IPS DF 19.7 (cell line): Measurements from ENCODE around the gene PPIL4.
"Not testable (repeated sequence)": the region's sequence is repeated elsewhere in the genome, so short reads cannot be mapped to it uniquely, and the experiment has no call there.

Source experiments
- DNase-seq: peaks from one replicate; pipeline ENCODE4 v3.0.0-alpha.2; 2013; ENCODE audit warnings: low read depth, low spot score

PPIL4 gene

DNA sequence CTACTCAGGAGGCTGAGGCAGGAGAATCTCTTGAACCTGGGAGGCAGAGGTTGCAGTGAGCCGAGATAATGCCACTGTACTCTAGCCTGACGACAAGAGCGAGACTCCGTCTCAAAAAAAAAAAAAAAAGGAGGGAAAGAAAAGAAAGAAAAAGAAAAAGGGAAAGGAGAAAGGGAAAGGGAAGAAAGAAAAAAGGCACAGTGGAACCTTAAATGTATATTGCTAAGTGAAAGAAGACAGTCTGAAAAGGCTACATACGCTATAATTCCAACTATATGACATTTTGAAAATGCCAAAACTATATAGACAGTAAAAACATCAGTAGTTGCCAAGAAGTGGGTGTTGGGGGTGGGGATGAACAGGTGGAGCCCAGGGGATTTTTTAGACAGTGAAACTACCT, 16.2 kb downstream of the PPIL4 start:
- DNase-seq, result no peak

DNA sequence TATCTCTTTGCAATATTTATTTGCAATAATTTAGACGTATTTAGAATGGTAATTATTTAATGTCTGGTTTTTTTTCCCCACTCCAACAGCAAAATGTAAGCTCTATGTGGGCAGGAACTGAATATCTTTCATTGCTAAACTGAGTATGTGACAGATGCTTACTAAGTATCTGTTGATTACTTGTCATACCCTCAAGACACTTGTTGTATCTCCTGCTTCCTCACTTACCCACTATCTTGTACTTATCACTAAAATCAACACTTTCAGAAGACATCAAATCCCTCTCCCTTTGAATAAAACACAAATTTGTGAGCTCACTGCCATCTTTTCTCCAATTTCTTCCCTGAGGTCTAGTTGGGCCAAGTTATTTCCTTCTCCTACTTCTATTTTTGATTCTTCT, 30.3 kb downstream of the PPIL4 start:
- no peak for DNase-seq

DNA sequence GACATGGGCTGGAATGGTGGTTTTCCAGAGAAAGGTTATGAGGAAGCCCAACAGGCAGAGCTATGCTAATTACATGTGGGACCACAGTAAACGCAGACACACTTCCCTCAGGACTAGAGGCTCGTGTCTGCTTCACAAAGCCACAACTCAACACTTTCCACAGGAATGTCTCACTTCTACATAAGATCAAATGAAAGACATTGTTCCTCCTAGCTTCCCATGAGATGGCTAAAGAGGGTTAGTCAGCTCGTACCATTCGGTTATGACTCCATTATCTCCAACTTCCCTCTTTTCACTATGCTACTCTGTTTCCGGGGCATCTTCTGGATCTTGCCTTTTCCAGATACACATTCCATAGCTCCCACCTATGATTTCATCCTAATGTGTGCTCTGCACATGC, 31.9 kb downstream of the PPIL4 start:
- no peak for DNase-seq

DNA sequence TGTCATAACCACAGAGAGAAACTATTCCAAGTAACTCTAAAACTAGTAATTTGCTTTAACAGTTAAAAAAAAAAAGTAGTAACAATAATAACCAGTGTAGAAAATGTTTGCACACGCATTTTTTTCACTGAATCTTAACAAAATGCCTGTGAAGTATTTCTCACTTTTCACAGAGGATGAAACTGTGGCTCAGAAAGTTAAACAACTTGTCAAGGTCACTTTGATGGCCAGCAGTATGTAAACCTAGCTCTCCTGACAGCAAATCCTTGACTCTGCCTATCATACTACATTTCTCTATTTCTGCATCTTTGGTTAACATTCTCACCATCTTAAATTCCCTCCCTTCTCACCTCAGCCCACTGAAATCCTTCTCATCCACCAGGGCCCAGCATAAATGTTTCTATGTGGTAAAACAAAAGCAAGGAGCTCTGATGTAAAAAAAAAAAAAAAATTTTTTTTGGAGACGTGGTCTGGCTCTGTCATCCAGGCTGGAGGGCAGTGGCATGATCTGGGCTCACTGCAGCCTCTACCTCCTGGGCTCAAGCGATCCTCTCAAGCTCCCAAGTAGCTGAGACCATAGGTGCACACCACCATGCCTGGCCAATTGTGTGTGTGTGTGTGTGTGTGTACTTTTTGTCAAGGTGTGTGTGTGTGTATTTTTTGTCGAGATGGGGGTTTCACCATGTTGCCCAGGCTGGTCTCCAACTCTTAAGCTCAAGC, 34.9 kb downstream of the PPIL4 start:
- DNase-seq, result no peak

DNA sequence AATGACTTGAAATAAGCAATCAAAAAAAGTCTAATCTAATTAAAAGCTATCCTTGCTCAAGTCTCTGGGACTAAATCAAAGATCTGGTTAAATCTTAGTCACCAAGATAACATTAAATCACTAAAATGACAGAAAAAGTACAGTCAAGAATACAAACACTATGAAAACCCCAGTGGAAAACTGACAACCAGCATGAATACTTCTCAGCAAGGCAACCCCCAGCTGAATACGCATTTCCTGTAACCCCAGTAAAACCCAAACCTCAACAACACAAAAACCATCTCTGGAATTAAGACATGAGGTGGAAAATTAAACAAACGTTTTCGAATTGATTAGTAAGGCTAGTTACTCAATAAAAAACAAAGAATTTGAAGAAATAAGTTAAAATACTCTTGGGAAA, 37.4 kb downstream of the PPIL4 start:
- no peak for DNase-seq

DNA sequence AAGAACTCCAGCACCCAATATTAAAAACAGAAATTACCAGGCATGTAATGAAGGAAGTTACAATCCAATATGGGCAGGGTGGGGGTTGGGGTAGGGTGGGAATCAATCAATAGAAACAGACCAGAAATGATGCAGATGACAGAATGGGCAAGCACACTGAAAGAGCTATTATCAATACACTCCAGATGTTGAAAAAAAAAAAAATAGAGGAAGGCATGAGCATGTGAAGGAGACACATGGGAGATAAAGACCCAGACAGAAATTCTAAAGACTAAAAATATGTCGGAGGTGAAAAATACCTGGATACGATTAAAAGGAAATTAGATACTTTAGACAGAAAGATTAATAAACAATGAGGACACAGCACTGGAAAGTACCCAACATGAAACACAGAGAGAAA, 42.0 kb downstream of the PPIL4 start:
- DNase-seq, result no peak

DNA sequence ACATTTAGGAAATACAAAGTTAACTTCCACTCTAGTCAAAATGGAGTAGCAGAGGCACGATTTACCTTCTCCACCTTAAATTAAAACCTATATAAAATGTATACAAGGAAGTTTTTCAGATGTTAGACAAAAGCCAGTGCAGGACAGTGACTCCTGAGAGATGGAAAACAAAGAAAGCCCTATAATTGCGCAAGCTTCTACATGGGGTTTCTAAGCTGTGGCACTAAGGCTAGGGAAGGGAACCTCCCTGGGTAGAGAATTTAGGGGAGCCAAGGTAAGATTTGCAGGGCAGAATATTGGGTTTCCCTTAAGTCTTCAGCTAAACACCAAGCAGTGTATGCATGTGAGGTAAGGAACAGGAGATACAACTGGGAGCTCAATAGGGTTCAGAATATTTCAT, 42.6 kb downstream of the PPIL4 start:
- no peak for DNase-seq

DNA sequence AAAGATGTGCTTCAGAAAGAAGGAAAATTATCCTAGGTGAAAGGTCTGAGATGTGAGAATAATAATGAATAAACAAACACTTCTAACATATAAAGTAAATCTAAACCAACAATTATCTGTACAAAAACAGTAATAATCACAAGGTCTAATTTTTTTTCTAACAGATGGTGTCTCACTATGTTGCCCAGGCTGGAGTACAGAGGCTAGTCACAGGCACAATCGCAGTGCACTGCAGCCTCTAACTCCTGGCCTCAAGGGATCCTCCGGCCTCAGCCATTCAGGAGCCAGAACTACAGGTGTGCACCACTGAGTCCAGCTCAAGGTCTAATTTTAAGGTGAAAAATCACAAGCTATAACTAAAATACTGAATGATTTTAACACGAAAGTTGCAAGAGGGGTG, 44.1 kb downstream of the PPIL4 start:
- no peak for DNase-seq

DNA sequence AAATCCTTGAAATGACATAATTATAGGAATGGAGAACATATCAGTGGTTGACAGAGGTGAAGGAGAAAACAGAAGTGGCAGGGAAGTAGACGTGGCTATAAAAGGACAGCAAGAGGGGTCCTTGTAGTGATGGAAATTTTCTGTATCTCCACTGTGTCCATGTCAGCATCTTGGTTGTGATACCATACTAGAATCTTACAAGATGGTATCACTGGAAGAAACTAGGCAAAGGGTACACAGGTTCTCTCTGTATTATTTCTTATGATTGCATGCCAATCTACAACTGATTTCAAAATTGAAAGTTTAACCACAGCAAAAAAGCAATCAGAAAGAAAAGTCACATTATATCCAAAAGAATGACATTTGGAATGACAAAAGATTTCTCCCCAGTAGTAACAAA, 44.6 kb downstream of the PPIL4 start:
- DNase-seq, result no peak

DNA sequence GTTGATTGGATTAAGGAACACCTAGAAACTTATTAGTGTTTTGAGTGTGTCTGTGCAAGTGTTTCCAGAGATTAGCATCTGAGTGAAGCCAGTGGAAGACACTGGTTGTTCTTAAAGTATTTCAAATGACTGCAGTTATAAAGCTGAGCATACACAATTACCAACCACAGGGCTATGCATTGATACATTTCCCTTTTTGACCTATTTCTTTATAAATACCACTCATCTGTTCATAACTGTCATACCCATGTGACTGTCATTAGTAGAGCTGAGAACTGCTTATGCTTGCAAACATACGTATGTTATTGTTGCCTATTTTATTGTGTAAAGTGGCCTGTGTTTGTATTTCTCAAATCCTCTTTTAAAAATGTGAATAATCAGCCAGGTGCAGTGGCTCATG, 45.7 kb downstream of the PPIL4 start:
- DNase-seq, result no peak

DNA sequence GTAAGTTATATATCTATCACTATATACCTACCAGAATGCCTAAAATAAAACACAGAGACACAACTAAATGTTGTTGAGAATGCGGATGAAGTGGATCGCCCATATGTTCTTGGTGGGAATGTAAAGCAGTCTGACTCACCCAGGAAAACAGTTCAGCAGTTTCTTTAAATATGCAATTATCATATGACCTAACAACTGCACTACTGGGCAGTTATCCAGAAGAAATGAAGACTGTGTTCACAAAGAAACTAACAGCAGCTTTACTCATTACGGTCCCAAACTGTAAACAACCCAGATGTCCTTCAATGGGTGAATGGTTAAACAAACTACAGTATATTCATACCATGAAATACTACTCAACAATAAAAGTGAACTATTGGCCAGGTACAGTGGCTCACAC, 46.8 kb downstream of the PPIL4 start:
- no peak for DNase-seq

DNA sequence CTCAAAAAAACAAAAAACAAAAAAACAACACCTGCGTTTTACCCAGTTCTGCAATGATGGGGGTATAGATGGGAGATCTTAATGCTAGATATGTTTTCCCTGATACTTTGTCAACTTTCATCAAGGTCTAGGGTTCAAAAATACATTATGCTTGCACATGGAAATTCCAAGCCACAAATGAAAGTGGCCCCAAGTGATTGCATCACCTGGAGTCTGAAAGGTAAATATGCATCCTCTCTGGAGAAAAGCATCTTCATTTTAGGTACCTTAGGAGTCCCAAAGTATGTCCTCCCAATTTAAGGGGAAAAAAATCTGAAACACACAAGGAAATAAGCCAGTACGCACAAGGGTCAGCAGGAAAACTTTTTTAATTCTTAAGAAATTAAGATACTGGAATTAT, 48.5 kb downstream of the PPIL4 start:
- no peak for DNase-seq

DNA sequence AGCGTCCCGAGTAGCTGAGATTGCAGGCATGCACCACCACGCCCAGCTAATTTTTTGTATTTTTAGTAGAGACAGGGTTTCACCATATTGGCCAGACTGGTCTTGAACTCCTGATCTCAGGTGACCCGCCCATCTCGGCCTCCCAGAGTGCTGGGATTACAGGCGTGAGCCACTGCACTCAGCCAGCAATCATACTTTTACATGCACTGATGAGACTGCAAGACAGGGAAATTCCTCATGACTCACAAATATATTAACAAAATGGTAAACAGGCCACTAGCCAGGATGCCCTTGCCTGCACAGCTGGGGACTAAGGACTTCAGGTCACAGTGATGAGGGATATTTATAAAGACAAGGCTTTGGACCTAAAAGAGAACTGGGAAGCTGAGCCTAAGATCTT, 49.2 kb downstream of the PPIL4 start:
- not testable (repeated sequence) for DNase-seq

DNA sequence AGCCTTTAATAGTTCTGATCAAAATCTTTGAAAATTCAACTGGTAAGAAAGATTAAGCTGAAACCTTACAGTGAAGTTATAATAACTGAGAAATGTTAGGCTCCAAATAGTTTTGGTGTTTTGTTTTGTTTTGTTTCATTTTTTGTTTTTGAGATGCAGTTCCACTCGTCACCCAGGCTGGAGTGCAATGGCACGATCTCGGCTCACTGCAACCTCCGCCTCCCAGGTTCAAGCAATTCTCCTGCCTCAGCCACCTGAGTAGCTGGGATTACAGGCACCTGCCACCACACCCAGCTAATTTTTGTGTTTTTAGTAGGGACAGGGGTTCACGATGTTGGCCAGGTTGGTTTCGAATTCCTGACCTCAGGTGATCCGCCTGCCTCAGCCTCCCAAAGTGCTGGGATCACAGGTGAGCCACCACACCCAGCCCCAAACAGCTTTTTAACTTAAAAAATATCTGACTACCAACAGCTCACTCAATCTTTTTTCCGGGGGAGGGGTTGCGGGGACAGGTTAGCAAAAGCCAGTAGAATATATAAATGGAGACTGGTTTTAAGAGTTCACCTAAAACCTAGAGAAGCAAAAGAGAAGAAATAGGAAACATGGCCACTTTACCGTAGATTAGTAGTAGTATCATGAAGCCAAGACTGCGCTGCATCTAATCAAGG, 50.4 kb downstream of the PPIL4 start:
- not testable (repeated sequence) for DNase-seq

DNA sequence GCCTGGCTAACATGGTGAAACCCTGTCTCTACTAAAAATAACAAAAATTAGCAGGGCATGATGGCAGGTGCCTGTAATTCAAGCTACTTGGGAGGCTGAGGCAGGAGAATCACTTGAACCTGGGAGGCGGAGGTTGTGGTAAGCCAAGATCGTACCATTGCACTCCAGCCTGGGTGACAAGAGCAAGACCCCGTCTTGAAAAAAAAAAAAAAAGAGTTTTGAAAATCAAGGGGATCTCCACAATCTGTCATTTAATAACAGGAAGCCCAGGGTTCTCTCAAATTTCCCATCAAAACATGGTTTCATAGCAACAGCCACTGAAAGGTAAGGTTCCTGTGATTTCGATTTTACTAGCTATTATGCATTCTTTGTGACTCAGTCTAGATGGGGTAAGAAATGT, 51.0 kb downstream of the PPIL4 start:
- DNase-seq, result not testable (repeated sequence)

DNA sequence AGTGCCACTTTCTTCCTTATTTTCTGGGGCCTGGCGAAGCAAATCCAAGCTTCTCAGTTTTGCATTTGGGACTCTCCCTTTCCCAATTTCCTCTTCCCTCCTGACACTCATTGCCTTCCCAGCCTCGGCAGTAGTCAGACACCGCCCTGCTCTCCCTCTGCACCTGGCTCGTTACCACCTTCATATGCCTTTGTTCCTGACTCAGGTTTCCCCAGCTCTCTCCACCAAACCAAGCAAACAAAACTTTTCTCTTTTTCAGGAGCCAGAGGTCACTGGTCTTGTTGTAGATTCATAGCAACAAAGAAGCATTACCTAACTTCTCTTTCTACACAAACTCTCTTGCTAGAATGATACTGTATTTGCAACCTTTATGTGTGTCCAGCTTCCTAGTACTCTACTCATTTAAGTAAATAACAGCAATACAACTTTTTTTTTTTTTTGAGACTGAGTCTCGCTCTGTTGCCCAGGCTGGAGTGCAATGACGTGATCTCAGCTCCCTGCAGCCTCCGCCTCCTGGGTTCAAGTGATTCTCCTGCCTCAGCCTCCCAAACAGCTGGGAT, 52.0 kb downstream of the PPIL4 start:
- DNase-seq, result no peak

DNA sequence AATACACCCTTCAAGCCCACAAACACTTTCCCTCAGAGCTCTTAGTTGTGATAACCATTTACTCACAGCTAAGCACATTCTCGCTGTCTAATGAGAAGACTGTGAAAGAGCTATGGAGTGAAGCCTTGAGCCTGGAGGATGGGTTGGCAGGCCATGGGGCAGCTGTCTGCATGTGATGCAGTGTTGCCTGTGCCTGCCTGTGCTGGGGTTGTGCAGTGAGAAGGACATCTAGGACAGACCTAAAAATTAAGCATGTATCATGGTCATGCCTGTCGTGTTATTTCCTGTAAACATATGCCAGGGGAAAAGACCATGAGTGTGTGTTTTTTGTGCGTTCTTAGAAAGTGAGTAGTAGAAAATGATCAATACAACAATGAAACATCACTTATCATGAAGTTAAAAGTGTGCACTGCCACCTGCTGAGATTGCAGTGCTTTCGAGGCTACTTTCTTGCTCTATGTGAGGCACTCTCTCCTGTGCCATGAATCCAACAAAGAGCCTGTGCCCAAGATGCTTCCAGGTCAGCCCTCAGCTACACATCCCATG, 53.0 kb downstream of the PPIL4 start:
- DNase-seq, result no peak

DNA sequence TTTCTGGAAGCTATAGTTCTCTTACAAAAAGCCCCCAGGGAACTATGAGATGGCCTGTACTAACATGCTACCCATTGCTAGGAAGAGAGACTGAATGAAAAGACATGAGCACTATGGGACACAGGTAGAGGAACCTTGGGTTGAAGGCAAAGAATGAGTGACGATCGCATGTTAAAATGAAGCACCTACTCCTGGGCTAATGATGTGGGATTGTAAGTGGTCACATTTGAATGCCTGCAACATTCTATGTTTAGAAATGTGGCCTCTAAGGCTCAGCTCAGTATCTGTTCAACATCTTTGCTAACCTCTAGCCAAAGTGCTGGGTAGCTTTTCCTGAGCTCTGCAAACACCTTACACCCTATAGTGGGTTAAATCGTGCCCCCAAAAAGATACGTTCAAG, 55.9 kb downstream of the PPIL4 start:
- no peak for DNase-seq

DNA sequence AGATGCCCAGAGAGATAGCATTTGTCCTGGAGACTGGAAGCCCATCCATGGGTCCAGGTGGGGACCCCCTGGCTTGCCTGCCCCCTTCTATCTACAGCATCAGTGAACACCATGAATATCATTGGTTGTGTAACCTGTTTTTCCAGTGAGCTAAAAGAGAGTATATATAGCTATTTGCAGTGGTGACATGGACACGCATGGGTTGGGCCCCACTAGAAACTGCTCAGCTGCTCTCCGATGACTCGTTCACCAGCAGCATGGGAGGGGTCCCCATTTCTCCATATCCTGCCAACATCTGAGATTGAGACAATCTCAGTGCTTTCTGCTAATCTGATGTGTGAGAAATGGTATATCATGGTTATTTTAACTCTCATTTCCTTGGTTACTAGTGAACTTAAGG, 57.0 kb downstream of the PPIL4 start:
- DNase-seq, result no peak

DNA sequence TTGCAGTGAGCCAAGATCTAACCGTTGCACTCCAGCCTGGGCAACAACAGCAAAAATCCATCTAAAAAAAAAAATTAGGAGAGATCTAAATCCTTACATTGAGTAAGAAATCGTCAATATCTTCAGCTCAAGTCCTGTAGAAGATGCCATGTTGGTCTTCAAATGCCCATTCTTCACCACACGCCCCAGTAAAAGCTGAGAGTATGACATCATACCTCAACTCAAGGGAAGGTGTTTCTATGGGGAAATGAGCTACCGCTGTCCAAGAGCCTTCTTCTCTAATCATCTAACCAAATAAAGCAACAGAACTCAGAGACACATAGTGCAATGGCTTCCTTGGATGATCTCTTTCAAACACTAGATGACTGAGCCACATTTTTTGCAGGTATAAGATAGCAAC, 58.5 kb downstream of the PPIL4 start:
- no peak for DNase-seq

DNA sequence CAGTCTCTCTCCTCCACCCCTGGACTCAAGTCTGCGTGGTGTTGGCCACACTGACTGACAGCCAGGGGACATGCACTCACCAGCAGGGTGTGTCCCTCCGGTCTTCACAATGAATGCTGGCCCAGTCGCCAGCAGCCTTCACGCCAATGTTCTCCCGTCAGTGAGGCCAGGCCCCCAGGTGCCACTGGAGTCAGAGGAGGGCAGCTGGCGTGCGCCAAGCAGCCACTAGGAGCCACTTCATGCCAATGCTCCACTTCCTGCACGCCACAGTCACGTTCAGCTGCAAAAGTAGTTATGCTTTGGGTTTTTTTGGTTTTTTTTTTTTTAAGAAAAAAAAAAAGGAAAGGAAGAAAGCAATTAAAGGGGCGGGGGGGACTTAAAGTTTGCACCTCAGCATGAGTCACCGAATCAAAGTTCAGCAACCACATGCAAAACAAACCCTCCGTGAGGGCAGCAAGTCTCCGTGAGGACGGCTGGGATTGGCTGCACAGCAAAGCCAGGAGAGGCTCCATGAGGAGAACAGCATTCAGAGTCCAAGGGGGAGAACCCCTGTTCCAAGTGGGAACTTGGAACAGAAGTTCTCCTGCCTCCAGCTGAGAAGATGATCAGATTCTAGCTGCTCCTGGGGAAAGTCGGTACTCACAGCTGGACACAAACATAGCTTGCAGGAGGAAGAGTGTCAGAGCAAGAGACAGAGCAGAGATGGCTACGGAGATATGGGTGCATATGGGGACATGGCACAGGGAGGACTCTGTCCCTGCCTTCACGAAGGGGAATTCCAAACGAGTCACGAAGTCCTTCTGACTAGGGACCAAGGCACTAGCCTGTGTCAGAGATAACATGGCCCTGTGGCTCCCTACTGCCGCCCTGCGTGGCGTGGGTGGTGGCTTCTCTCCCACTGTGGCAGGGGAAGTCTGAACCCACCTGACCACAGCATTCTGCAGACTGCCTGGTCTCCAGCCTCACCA, 60.8 kb downstream of the PPIL4 start, which contains the start of gene ZC3H12D:
Gene ZC3H12D, minus strand, starts transcription at position 282 of the 968 bp plus-strand sequence. CDS start 10,471 bp downstream, outside the sequence.
- DNase-seq, result no peak
